Ishikawa (cell line): Measurements from ENCODE around the gene NR1H4.

ENCODE experiments used
- MAX ChIP-seq: IDR thresholded peaks from 2 replicates; pipeline ENCODE4 v1.6.1; 2012
- ZBTB7A ChIP-seq: IDR thresholded peaks from 2 replicates; pipeline ENCODE4 v1.6.1; 2012; ENCODE audit warnings: low read depth

GRCh38 chr12:100437038-100437841, 36.4 kb upstream of the NR1H4 start:
- TF ChIP-seq MAX (no peak), ZBTB7A (no peak)
